Measurements from ENCODE around the gene SLF1. TPM values are rescaled to one million over a fixed set of nuclear protein-coding genes. Genes with fewer than 3 reads are reported as not detected.

The SLF1 gene
- total and polyA plus RNA-seq, 3 donors from 2014 or later, result 12.0 to 49.4 (median 34.9) TPM

DNA sequence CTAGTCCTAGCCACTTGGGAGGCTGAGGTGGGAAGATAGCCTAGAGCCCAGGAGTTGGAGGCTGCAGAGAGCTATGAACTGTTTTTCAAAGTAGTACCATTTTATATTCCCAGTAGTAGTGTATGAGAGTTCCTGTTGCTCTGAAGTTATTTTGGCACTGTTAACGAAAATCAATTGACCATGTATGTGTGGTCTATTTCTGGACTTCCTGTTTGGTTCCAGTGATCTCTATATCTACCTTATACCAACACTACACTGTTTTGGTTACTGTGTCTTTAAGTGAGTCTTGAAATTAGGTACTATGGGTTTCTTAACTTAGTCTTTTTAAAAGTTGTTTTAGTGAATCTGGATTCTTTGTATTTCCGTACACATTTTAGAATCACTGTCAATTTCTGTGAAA lies 13.6 kb downstream of the SLF1 start:
- no peak overlapping the region for H3K27ac ChIP-seq
- no peaks in the 10 kb centered on the region for H3K9me3 ChIP-seq
- no peaks in the 10 kb centered on the region for H3K27me3 ChIP-seq
- 83 to 89% methylated on average over 2 of the region's 2 CpGs for WGBS, 2 donors
- intact Hi-C loops (cut with DNase I; ENCODE audit: low total_unique reads), result no loop called here
- no peak for DNase-seq
- no peak for TF ChIP-seq POLR2A (IDR thresholded peaks at IDR 0.05)
- no peaks in the 10 kb centered on the region for H3K36me3 ChIP-seq (ENCODE audit: low read depth, missing control alignments)
- H3K4me1 ChIP-seq, result no peaks in the 10 kb centered on the region
- H3K4me3 ChIP-seq, result no peak overlapping the region

DNA sequence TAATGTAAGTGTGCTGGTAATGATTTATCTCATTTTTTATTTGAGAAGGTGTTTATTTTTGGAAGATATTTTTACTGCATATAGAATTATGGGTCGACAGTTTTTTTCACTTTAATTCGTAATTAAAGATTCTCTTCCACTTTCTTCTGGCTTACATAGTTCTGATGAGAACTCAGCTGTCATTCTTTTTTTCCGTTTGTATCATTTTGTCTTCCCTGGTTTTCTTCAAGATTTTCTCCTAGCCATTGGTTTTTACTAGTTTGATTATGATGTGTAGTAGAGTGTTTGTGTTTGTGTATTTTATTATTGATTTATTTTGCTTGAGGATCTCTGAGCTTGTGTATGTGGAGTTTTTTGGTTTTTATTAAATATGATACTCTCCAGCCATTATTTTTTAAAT lies 21.7 kb downstream of the SLF1 start:
- Histone ChIP-seq H3K27me3 (no peaks in the 10 kb centered on the region), H3K4me1 (no peaks in the 10 kb centered on the region), H3K9me3 (no peaks in the 10 kb centered on the region), H3K4me3 (no peak overlapping the region), H3K27ac (no peak overlapping the region), H3K36me3 (ENCODE audit: low read depth, missing control alignments) (no peaks in the 10 kb centered on the region)
- TF ChIP-seq POLR2A (IDR thresholded peaks at IDR 0.05), result no peak
- TF ChIP-seq, protein P1, sequence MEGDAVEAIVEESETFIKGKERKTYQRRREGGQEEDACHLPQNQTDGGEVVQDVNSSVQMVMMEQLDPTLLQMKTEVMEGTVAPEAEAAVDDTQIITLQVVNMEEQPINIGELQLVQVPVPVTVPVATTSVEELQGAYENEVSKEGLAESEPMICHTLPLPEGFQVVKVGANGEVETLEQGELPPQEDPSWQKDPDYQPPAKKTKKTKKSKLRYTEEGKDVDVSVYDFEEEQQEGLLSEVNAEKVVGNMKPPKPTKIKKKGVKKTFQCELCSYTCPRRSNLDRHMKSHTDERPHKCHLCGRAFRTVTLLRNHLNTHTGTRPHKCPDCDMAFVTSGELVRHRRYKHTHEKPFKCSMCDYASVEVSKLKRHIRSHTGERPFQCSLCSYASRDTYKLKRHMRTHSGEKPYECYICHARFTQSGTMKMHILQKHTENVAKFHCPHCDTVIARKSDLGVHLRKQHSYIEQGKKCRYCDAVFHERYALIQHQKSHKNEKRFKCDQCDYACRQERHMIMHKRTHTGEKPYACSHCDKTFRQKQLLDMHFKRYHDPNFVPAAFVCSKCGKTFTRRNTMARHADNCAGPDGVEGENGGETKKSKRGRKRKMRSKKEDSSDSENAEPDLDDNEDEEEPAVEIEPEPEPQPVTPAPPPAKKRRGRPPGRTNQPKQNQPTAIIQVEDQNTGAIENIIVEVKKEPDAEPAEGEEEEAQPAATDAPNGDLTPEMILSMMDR (IDR thresholded peaks at IDR 0.05), result no peak
- 87 to 94% methylated on average over 3 of the region's 3 CpGs for WGBS, 2 donors
- intact Hi-C loops (cut with DNase I; ENCODE audit: low total_unique reads), result no loop called here
- no peak for DNase-seq

DNA sequence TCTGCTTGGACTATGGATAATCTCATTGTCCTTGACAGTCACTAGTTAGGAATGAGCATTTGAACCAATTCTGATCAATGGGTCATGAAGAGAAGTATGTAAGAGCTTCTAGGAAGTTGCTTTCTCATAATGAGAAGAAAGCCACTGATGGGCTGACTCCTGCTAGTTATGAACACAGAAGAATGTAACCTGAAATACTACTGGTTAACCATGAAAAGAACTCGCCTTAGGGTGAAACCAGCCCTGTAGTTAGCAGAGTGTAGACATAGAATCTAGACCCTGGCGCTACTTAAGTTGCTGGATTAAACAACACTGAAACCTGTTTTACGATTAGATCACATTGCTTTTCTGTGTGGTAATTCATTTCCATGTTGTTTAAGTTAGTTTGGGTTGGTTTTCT lies 26.6 kb downstream of the SLF1 start:
- intact Hi-C loops (cut with DNase I; ENCODE audit: low total_unique reads), result no loop called here

DNA sequence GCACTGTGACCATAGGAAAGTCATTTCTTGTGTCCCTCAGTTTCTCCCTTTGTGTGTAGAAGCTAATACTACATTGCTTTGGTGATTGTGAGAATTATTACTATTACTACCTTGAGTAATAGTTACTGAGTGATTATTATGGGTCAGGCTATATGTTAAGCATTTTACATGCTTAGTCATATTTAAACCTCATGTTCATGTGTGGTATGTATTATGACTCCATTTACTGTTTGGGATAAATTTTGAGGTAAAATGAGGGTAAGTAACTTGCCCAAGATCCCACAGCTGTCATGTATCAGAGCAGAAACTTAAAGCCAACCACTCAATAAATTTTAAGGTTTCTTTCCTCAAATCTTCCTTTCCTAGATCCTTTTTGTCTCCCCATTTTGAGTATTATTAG lies 28.3 kb downstream of the SLF1 start:
- Histone ChIP-seq H3K36me3 (ENCODE audit: low read depth, missing control alignments) (no peaks in the 10 kb centered on the region), H3K4me3 (no peak overlapping the region)
- intact Hi-C loops (cut with DNase I; ENCODE audit: low total_unique reads), result no loop called here

More for the DNA sequence above, 26.6 kb downstream of the SLF1 start:
- Histone ChIP-seq H3K4me1 (no peaks in the 10 kb centered on the region), H3K4me3 (no peak overlapping the region), H3K36me3 (ENCODE audit: low read depth, missing control alignments) (no peaks in the 10 kb centered on the region), H3K9me3 (no peaks in the 10 kb centered on the region), H3K27ac (no peak overlapping the region), H3K27me3 (no peaks in the 10 kb centered on the region)
- 91 to 96% methylated on average over 3 of the region's 3 CpGs for WGBS, 2 donors
- DNase-seq, result no peak
- TF ChIP-seq, protein P1 (IDR thresholded peaks at IDR 0.05), result no peak
- no peak for TF ChIP-seq POLR2A (IDR thresholded peaks at IDR 0.05)

DNA sequence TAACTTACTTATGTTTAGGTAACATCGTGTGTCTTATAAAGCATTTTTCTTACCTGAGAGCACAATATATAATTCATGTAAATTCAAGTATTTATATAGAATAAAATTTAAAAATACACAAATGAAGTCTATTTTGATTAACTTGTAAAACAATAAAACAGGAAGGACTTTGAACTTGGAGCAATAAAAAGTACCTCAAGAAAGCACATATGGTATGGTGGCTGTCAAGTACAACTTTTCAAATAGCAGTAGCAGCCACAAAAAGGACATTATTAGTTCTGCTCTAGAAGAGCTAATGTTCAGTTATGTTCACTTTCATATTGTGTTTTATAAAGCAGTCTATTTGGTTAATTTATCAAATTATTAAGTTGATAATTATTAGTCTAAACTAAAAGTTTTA lies 31.4 kb downstream of the SLF1 start:
- no peak overlapping the region for H3K27ac ChIP-seq
- no peaks in the 10 kb centered on the region for H3K36me3 ChIP-seq (ENCODE audit: low read depth, missing control alignments)
- H3K4me1 ChIP-seq, result no peaks in the 10 kb centered on the region
- no peaks in the 10 kb centered on the region for H3K27me3 ChIP-seq
- H3K4me3 ChIP-seq, result no peak overlapping the region
- 91 to 95% methylated on average over 1 of the region's 1 CpG for WGBS, 2 donors
- H3K9me3 ChIP-seq, result no peaks in the 10 kb centered on the region
- intact Hi-C loops (cut with DNase I; ENCODE audit: low total_unique reads), result no loop called here
- TF ChIP-seq POLR2A (IDR thresholded peaks at IDR 0.05), result no peak
- TF ChIP-seq, protein P1 (IDR thresholded peaks at IDR 0.05), result no peak
- DNase-seq, result no peak

More for the DNA sequence above, 28.3 kb downstream of the SLF1 start:
- H3K27me3 ChIP-seq, result no peaks in the 10 kb centered on the region
- no peaks in the 10 kb centered on the region for H3K9me3 ChIP-seq
- TF ChIP-seq, protein P1 (IDR thresholded peaks at IDR 0.05), result no peak
- TF ChIP-seq POLR2A (IDR thresholded peaks at IDR 0.05), result no peak
- no peak overlapping the region for H3K27ac ChIP-seq
- no peaks in the 10 kb centered on the region for H3K4me1 ChIP-seq
- no peak for DNase-seq

All from testis (tissue), 3 donors.